NCI-H2171 (cell line): ENCODE results near the gene APOBEC2.

Experiments
- DNase-seq: peaks from one replicate; lab custom pipeline; 2025; lab: John Stamatoyannopoulos, UW

Gene APOBEC2

DNA sequence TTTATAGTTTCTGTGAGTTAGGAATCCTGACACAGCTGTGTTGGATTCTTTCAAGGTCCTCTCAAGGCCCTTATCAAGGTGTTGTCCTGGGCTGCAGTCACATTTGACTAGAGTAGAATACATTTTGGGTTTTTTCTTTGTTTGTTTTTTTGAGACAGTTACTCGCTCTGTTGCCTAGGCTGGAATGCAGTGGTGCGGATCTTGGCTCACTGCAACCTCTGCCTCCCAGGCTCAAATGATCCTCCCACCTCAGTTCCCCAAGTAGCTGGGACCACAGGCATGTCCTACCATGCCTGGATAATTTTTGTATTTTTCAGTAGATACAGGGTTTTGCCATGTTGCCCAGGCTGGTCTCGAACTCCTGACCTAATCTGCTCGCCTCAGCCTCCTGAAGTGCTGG is 35.4 kb downstream of the APOBEC2 start:
- no peak for DNase-seq

DNA sequence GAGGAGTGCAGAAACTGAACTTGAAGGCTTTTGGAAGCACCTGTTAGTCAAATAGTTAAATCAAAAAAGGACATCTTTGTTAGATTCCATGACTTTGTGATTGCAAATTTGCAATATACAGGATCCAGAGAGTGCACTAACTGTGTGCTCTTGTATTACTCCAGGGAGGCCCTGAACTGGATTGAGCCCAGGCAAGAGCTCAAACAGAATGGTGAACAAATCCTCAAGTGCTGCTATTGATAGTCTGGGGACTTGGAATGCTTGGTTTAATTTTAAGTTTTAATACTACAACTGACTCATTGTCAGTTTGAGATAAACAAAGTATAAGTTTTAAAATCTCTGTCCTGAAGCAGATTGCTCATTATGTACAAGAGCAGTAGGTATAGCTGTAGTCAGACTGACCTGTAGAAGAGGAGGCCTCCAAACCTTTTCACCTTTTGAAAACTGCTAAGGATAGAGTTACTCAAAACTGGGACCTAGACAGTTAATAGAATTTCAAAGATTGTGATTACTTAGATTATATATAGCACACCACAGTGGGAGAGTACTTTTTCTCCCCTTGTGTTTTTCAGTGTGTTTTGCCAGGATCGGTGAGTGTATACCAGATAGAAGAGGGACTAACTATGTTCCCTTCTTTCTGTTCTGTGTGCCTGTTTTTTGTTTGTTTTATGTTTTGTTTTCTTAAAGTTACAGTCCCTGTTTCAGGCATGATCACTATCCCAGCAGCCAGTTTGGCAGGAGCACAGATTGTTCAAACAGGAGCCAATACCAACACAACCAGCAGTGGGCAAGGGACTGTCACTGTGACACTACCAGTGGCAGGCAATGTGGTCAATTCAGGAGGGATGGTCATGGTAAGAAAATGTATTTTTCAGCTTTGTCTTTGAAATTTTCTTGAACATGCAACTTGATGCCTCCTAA is 38.1 kb downstream of the APOBEC2 start:
- DNase-seq, result no peak

DNA sequence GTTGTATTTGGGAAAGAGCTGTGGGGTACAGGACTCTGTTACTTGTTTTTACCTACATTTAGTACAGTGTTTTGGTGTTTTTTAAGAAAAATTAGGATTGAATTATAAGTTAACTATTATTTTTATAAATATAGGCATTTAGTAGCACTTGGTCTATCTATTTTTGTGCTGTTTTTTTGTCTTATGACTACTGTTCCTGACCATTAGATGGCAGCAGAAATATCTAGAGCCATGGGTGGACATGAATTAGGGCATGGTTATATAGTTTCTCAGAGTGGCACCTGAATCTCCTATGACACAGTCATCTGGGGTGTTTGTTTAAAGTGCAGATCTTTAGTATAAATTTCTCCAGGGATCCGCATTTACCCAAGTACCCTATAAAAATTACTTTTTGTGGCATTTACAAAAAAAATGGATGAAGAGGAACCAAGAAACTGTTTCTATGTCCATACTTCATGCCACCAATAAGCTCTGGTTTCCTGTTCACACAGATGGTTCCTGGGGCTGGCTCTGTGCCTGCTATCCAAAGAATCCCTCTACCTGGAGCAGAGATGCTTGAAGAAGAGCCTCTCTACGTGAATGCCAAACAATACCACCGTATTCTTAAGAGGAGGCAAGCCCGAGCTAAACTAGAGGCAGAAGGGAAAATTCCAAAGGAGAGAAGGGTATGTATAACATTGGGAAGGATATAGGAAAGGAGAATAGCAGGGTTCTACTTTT is 39.6 kb downstream of the APOBEC2 start:
- no peak for DNase-seq

DNA sequence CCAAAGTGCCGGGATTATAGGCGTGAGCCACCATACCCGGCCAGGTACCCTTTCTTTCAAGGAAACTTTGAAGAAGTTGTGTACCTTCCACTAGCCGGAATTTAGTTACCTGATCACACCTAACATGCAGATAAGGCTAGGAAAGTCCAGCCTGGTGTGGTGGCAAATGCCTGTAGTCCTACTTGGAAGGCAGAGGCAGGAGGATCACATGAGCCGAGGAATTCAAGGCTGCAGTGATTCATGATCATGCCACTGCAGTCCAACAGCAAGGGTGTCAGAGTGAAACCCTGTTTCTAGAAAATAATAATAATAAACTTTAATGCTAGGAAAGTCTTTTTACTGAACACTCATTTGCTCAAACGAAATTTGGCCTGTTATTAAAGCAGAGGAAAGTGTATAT is 40.7 kb downstream of the APOBEC2 start:
- no peak for DNase-seq

DNA sequence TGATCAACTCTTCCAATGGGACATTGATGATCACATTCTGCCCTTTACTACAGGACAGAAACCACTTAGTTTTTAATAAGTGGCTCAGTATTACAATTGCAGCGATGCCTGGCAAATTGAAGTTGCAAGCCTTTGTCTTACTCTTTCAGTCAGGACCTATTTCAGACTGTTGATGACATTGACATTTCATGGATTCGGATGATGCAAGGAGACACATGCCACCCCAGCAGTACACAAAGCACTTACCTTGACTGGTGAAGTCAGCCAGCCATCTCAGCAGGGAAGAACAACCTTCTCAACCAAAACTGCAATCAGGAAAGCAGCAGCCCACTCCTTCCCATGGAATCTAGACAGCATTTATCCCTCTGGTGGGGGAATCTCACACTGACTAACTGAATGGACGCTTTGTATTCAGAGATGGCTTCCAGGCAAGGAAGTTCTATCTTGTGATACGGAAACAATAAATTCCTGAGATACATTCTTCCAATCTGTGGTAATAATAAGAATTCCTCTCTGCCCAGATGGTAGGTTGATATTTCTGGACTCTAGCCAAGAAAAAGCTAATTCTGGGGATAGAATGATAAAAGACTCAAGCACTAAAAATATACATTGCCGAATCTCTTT is 44.6 kb downstream of the APOBEC2 start:
- no peak for DNase-seq

DNA sequence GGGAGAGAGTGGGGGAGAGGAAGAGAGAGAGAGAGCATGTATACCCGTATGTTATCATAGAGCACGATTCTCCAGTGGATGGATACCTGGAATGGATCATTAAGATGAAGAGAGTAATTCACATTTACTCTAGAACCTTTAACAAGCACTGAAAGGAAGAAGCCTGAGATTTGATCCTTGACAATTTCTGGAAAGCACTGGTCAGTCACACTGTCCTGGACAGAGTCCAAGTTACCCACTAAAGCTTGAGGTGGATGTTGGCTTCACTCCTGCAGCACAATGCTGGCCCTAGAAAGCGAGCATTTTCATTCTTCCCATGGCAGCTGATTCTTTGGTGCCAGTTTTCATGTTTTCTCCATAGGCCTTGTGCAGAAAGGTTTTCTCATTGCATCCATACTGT is 45.4 kb downstream of the APOBEC2 start:
- no peak for DNase-seq

DNA sequence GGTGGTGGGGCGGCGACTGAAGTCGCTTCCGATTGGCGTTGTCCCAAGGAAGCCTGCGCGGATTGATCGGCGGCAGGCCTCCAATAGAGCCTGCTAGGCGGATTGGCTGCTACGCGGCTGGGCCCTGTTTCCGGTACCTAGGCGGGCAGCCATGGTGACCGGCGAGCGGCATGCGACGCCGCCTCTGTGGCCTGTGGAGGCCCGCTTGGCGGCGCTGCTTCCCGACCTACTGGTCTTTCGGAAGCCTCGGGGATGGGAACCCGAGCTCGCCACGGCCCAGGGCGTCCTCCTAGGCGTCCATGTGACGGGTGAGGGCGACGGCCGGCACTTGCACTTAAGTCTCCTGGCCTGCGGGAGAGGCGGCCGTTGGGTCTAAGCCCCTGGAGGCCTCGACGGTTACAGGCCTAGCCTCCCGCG is 47.9 kb downstream of the APOBEC2 start:
- no peak for DNase-seq

DNA sequence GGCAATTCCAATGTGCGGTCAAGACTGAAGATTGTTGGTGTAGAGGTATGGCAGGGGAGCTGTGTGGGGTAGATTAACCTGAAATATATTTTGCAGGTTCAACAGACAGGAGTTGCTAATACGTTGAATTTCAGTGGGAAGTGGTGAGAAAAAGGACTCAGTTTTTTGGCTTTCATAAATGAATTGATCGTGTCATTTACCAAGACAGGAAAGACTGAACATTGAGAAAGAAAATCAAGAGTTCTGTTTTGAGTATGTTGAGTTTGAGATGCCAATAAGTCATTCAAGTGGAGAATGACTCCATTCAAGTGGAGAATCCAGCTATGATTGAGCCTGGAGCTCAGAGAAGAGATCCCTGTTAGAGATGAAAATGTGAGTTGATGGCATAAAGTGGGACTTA is 50.8 kb downstream of the APOBEC2 start:
- no peak for DNase-seq

DNA sequence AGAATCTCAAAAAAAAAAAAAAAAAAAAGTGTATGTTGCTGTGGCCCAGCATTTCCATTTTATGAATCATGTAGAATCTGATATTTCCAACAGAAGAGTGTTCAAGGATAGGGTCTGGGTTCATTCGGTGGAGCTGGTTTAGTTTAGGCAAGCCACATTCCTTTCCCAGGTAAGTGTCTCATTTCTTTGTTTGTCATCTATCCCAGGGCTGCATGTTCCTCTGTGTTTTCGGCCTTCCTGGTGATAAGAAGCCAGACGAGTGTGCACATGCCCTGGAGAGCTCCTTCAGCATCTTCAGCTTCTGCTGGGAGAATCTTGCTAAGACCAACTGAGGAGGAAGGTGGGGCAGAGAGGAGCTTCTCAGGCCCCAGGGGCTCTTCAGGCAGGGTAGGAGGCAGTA is 58.0 kb downstream of the APOBEC2 start:
- no peak for DNase-seq
